Measurements from ENCODE around the gene IFITM2.

GRCh38 chr11:290621-291231, 16.9 kb upstream of the IFITM2 start:
- TF ChIP-seq CTCF (conservative IDR thresholded peaks at IDR 0.05) (no peak), ZFX (IDR thresholded peaks at IDR 0.05) (no peak)

Data from C4-2B (cell line).